Endothelial cell of umbilical vein (primary cell): Measurements from ENCODE around the gene KHK. TPM values are rescaled to one million over a fixed set of nuclear protein-coding genes. Genes with fewer than 3 reads are reported as not detected.

Experiments
- BruUV-seq: library from RNA; stranded (reverse); fragments of 400-500 nt; replicated peaks from 2 replicates; lab custom pipeline; 2021; lab: Mats Ljungman, UMichigan
- CTCF ChIA-PET: fragments of 300-600, 350-600 bp; sonication (Branson Sonifier 250); formaldehyde crosslinking; loops from one replicate; lab custom pipeline; 2021; ENCODE audit warnings: antibody characterized with exemption, inconsistent platforms; lab: Charles Lee
- POLR2A ChIA-PET: fragments of 300-600, 350-600 bp; sonication (Branson Sonifier 250); formaldehyde crosslinking; loops from one replicate; lab custom pipeline; 2021; ENCODE audit warnings: antibody characterized with exemption, inconsistent platforms; lab: Charles Lee
- DNase-seq: peaks from one replicate; pipeline ENCODE4 v3.0.0-alpha.2; 2011; ENCODE audit warnings: low read depth, low spot score
- FAIRE-seq: peaks from 2 replicates; lab custom pipeline; 2011; peaks lifted over from hg19 to GRCh38; lab: Jason Lieb, UNC
- H2AFZ ChIP-seq: 2 replicates; pipeline ENCODE4 v1.6.0; 2012; ENCODE audit warnings: low read depth, low read length, control low read depth, inconsistent platforms
- H3K27ac ChIP-seq: 2 replicates; pipeline ENCODE4 v1.5.1; 2011; ENCODE audit warnings: low read depth, mild to moderate bottlenecking, control low read depth, low read length, moderate library complexity; ENCODE audit not compliant: insufficient read depth
- H3K27me3 ChIP-seq, 2 experiments: 2 replicates each; pipeline versions ENCODE4 v1.6.0 to v1.6.1; 2011; ENCODE audit warnings: low read length in 2 of 2, mixed read lengths in 1 of 2; ENCODE audit not compliant: control insufficient read depth in 2 of 2, insufficient read depth in 2 of 2
- H3K36me3 ChIP-seq, 2 experiments: 2 replicates in 1 of 2; 3 replicates in 1 of 2; pipeline ENCODE4 v1.5.1; 2011; ENCODE audit warnings: low read length in 2 of 2, mild to moderate bottlenecking in 1 of 2, moderate library complexity in 1 of 2; ENCODE audit not compliant: control insufficient read depth in 2 of 2, insufficient read depth in 2 of 2; ENCODE audit errors: extremely low read depth in 1 of 2
- H3K4me1 ChIP-seq: 3 replicates; pipeline ENCODE4 v1.5.1; 2011; ENCODE audit warnings: mild to moderate bottlenecking, low read length; ENCODE audit not compliant: control insufficient read depth, insufficient read depth; ENCODE audit errors: extremely low read depth
- H3K4me2 ChIP-seq: 2 replicates; pipeline ENCODE4 v1.6.1; 2011; ENCODE audit warnings: low read length, control low read depth, mixed read lengths; ENCODE audit not compliant: insufficient read depth
- H3K4me3 ChIP-seq, 3 experiments: fragments of 200-600 bp in 1 of 3; sonication (generic), shearing (Covaris generic) in 1 of 3; replicated peaks in 1 of 3; 2 replicates each; pipeline ENCODE4 v1.5.1; 2011 to 2016; ENCODE audit warnings: control low read depth in 3 of 3, low read length in 3 of 3, mild to moderate bottlenecking in 2 of 3, inconsistent platforms in 1 of 3, low read depth in 1 of 3, moderate library complexity in 1 of 3; ENCODE audit not compliant: insufficient read depth in 1 of 3
- H3K79me2 ChIP-seq: 2 replicates; pipeline ENCODE4 v1.6.0; 2012; ENCODE audit warnings: low read length, inconsistent platforms; ENCODE audit not compliant: control insufficient read depth, insufficient read depth
- H3K9ac ChIP-seq: replicated peaks from 2 replicates; pipeline ENCODE3; 2011; ENCODE audit warnings: low read length, control low read depth; ENCODE audit not compliant: insufficient read depth; ENCODE audit errors: extremely low read depth
- H3K9me1 ChIP-seq: replicated peaks from 3 replicates; pipeline ENCODE4 v1.6.0; 2011; ENCODE audit warnings: mild to moderate bottlenecking, low read length; ENCODE audit not compliant: control insufficient read depth, insufficient read depth; ENCODE audit errors: extremely low read depth
- H3K9me3 ChIP-seq: replicated peaks from 2 replicates; pipeline ENCODE4 v1.5.1; 2012; ENCODE audit warnings: low read length, inconsistent platforms; ENCODE audit not compliant: control insufficient read depth, insufficient read depth
- H4K20me1 ChIP-seq: replicated peaks from 2 replicates; pipeline ENCODE3; 2011; ENCODE audit warnings: mild to moderate bottlenecking, low read length; ENCODE audit not compliant: control insufficient read depth, insufficient read depth; ENCODE audit errors: extremely low read depth
- EZH2 ChIP-seq: IDR thresholded peaks from 2 replicates; pipeline ENCODE4 v1.6.1; 2012; ENCODE audit warnings: borderline replicate concordance, low read depth, mild to moderate bottlenecking, moderate library complexity, low read length, inconsistent platforms; ENCODE audit not compliant: severe bottlenecking
- FOS ChIP-seq: IDR thresholded peaks from 2 replicates; pipeline ENCODE4 v1.6.1; 2011; ENCODE audit warnings: mild to moderate bottlenecking, low read length, moderate library complexity, borderline replicate concordance; ENCODE audit not compliant: insufficient read depth
- GATA2 ChIP-seq: IDR thresholded peaks from 2 replicates; pipeline ENCODE4 v1.7.0; 2011; ENCODE audit warnings: low read depth, mild to moderate bottlenecking, moderate library complexity, mixed read lengths, low read length; ENCODE audit not compliant: insufficient read length, insufficient read depth
- JUN ChIP-seq: IDR thresholded peaks from 2 replicates; pipeline ENCODE4 v1.6.1; 2011; ENCODE audit warnings: borderline replicate concordance, low read depth; ENCODE audit not compliant: insufficient read length, insufficient read depth
- MYC ChIP-seq: IDR thresholded peaks from one replicate; pipeline ENCODE4 v1.6.1; 2011; ENCODE audit warnings: mild to moderate bottlenecking, low read depth, low read length
- POLR2A ChIP-seq: IDR thresholded peaks from 2 replicates; pipeline ENCODE4 v1.6.1; 2012; ENCODE audit warnings: low read depth, mild to moderate bottlenecking, control low read depth, low read length
- POLR2AphosphoS5 ChIP-seq: IDR thresholded peaks from 2 replicates; pipeline ENCODE4 v1.6.1; 2012; ENCODE audit warnings: low read depth, mild to moderate bottlenecking, control low read depth, low read length, moderate library complexity; ENCODE audit not compliant: insufficient read depth
- dilution Hi-C: fragments of 300-500 bp; cut with MboI; formaldehyde crosslinking; loops from one replicate; pipeline ENCODE4 v1.15.0; 2019; ENCODE audit warnings: low sequenced_read_pairs; ENCODE audit not compliant: extremely low pct_ligation_motif_present
- intact Hi-C: fragments of 100-400 bp; cut with micrococcal nuclease; formaldehyde crosslinking; loops from one replicate; pipeline ENCODE4 v1.10.0; 2022
- polyA plus RNA-seq, 4 experiments: library from polyadenylated mRNA; depleted of rRNA in 3 of 4; stranded (reverse) in 3 of 4; unstranded in 1 of 4; fragments of >200 nt; gene quantifications; 2 replicates each; pipeline versions ENCODE4 v1.2.1 to v1.2.3, GENCODE V29; 2011 to 2012; ENCODE audit warnings: missing spikeins in 1 of 4
- total RNA-seq: library from RNA; stranded (reverse); gene quantifications from 2 replicates; pipeline ENCODE4 v1.2.3, GENCODE V29; 2021
- TF ChIP-seq, protein P1 (sequence below): IDR thresholded peaks from 2 replicates; pipeline ENCODE4 v1.6.1; 2011; ENCODE audit not compliant: insufficient read depth, insufficient read length
- TF ChIP-seq, protein P2 (sequence below), 2 donors: IDR thresholded peaks; 1 replicate in 1 of 2; 2 replicates in 1 of 2; pipeline ENCODE4 v1.5.1; 2011; ENCODE audit warnings: low read length in 2 of 2, mild to moderate bottlenecking in 2 of 2, moderate library complexity in 2 of 2, control low read depth in 1 of 2, inconsistent platforms in 1 of 2, low read depth in 1 of 2; ENCODE audit not compliant: insufficient read depth in 1 of 2; ENCODE audit errors: extremely low read depth in 1 of 2

Gene KHK
- total and polyA plus RNA-seq, 2 donors (not counting 3 experiments of a cell fraction or from before 2014, with no cell fraction given) = 2.9 to 4.4 TPM

DNA sequence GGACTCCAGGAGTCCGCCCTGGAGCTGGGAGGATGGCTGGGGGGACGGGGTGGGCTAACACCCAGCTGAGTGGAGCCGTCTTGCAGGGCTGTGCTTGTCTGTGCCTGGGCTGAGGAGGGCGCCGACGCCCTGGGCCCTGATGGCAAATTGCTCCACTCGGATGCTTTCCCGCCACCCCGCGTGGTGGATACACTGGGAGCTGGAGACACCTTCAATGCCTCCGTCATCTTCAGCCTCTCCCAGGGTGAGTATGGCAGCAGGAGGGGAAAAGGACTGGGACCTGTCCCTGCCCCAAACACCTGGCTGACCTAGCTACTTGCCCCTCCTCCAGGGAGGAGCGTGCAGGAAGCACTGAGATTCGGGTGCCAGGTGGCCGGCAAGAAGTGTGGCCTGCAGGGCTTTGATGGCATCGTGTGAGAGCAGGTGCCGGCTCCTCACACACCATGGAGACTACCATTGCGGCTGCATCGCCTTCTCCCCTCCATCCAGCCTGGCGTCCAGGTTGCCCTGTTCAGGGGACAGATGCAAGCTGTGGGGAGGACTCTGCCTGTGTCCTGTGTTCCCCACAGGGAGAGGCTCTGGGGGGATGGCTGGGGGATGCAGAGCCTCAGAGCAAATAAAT, 12.9 kb downstream of the KHK start:
- ChIA-PET CTCF (interaction anchor here (1.2 to 8.2 kb wide), 8 partner anchors 8 to 203 kb away, joined by 3 to 152 read pairs (median 9); partner anchors contain the start of gene PREB), POLR2A (no interaction called here)
- dilution Hi-C loops (no loop called here), intact Hi-C loops (loop anchor here (5.0 kb wide), 2 partner anchors 73 to 258 kb away; partner anchors contain the start of gene GTF3C2)
- Histone ChIP-seq H3K79me2 (no peaks in the 10 kb centered on the region), H3K4me1 (no peaks in the 10 kb centered on the region), H3K9me3 (no peaks in the 10 kb centered on the region), H3K27me3 (no peaks in the 10 kb centered on the region), H4K20me1 (no peaks in the 10 kb centered on the region), H3K9ac (no peak overlapping the region), H3K4me3 (no peak overlapping the region), H3K36me3 (no peaks in the 10 kb centered on the region), H2AFZ (no peak overlapping the region), H3K27ac (no peak overlapping the region), H3K9me1 (no peaks in the 10 kb centered on the region), H3K4me2 (no peak overlapping the region)
- TF ChIP-seq JUN = no peak
- no peak for TF ChIP-seq MYC
- TF ChIP-seq, protein P1, sequence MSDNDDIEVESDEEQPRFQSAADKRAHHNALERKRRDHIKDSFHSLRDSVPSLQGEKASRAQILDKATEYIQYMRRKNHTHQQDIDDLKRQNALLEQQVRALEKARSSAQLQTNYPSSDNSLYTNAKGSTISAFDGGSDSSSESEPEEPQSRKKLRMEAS = no peak
- TF ChIP-seq POLR2A = no peak
- no peak for TF ChIP-seq POLR2AphosphoS5
- TF ChIP-seq, protein P2, sequence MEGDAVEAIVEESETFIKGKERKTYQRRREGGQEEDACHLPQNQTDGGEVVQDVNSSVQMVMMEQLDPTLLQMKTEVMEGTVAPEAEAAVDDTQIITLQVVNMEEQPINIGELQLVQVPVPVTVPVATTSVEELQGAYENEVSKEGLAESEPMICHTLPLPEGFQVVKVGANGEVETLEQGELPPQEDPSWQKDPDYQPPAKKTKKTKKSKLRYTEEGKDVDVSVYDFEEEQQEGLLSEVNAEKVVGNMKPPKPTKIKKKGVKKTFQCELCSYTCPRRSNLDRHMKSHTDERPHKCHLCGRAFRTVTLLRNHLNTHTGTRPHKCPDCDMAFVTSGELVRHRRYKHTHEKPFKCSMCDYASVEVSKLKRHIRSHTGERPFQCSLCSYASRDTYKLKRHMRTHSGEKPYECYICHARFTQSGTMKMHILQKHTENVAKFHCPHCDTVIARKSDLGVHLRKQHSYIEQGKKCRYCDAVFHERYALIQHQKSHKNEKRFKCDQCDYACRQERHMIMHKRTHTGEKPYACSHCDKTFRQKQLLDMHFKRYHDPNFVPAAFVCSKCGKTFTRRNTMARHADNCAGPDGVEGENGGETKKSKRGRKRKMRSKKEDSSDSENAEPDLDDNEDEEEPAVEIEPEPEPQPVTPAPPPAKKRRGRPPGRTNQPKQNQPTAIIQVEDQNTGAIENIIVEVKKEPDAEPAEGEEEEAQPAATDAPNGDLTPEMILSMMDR (IDR thresholded peaks at IDR 0.05; ENCODE audit: extremely low read depth in 1 of 2, insufficient read depth in 1 of 2, low read depth in 1 of 2, low read length in 2 of 2) = no peak
- TF ChIP-seq FOS = no peak
- TF ChIP-seq GATA2 = no peak
- no peak for TF ChIP-seq EZH2
- FAIRE-seq (no peak), DNase-seq (no peak)
- BruUV-seq = no TSS peak
